ENCODE measurements around the gene ALOX15.

DNA sequence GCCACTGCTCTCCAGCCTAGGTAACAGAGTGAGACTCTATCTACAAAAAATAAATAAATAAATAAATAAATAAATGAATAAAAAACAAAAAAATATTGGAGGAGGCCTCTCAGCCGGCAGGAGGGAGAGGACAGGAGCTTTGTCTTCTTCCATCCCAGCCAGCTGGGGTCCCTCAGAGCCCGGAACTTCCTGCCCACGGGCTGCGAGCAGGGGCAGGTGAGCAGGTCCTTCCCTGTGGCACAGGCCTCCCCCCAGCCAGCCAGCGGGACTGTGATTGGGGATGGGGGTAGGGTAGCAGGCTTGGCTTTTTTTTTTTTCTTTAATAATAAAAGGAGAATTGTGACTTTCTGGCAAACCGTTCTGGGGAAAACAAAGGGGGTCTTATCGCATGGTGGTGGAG lies 47.1 kb downstream of the ALOX15 start:
- TF ChIP-seq REST (IDR thresholded peaks at IDR 0.05; ENCODE audit: insufficient read depth in 1 of 2, low read depth in 2 of 2, low read length in 2 of 2): no peak
- TF ChIP-seq TAF1 (IDR thresholded peaks at IDR 0.05; ENCODE audit: borderline replicate concordance, insufficient read depth, low read length): no peak
- TF ChIP-seq SIN3A (IDR thresholded peaks at IDR 0.05; ENCODE audit: borderline replicate concordance, insufficient read depth, low read length): no peak
- TF ChIP-seq POLR2AphosphoS5 (IDR thresholded peaks at IDR 0.05; ENCODE audit: low read depth, low read length): no peak
